Astrocyte (in vitro differentiated cells and primary cell): Measurements from ENCODE around the gene C3orf20.

ENCODE experiments used
- EZH2 ChIP-seq: IDR thresholded peaks from 2 replicates; pipeline ENCODE4 v1.6.1; 2012; ENCODE audit warnings: mild to moderate bottlenecking, low read length, inconsistent platforms; ENCODE audit not compliant: insufficient read depth
- TF ChIP-seq, protein P1 (sequence below): IDR thresholded peaks from 2 replicates; pipeline ENCODE4 v1.5.1; 2011; ENCODE audit warnings: low read depth, mild to moderate bottlenecking, inconsistent platforms, low read length, moderate library complexity; ENCODE audit not compliant: insufficient read depth

GRCh38 chr3:14687360-14687759 is 12.4 kb downstream of the C3orf20 start:
- TF ChIP-seq, protein P1, sequence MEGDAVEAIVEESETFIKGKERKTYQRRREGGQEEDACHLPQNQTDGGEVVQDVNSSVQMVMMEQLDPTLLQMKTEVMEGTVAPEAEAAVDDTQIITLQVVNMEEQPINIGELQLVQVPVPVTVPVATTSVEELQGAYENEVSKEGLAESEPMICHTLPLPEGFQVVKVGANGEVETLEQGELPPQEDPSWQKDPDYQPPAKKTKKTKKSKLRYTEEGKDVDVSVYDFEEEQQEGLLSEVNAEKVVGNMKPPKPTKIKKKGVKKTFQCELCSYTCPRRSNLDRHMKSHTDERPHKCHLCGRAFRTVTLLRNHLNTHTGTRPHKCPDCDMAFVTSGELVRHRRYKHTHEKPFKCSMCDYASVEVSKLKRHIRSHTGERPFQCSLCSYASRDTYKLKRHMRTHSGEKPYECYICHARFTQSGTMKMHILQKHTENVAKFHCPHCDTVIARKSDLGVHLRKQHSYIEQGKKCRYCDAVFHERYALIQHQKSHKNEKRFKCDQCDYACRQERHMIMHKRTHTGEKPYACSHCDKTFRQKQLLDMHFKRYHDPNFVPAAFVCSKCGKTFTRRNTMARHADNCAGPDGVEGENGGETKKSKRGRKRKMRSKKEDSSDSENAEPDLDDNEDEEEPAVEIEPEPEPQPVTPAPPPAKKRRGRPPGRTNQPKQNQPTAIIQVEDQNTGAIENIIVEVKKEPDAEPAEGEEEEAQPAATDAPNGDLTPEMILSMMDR = no peak
- no peak for TF ChIP-seq EZH2
